ENCODE results near the gene GFOD1.

- no peak for TF ChIP-seq MXI1 (conservative IDR thresholded peaks at IDR 0.05; ENCODE audit: poor library complexity, severe bottlenecking)
- TF ChIP-seq, protein P1, sequence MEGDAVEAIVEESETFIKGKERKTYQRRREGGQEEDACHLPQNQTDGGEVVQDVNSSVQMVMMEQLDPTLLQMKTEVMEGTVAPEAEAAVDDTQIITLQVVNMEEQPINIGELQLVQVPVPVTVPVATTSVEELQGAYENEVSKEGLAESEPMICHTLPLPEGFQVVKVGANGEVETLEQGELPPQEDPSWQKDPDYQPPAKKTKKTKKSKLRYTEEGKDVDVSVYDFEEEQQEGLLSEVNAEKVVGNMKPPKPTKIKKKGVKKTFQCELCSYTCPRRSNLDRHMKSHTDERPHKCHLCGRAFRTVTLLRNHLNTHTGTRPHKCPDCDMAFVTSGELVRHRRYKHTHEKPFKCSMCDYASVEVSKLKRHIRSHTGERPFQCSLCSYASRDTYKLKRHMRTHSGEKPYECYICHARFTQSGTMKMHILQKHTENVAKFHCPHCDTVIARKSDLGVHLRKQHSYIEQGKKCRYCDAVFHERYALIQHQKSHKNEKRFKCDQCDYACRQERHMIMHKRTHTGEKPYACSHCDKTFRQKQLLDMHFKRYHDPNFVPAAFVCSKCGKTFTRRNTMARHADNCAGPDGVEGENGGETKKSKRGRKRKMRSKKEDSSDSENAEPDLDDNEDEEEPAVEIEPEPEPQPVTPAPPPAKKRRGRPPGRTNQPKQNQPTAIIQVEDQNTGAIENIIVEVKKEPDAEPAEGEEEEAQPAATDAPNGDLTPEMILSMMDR (IDR thresholded peaks at IDR 0.05; ENCODE audit: poor library complexity, severe bottlenecking), result no peak
- no peak for TF ChIP-seq EZH2 (IDR thresholded peaks at IDR 0.05; ENCODE audit: borderline replicate concordance, insufficient read depth, low read length, poor library complexity, severe bottlenecking)
- TF ChIP-seq, protein P2, sequence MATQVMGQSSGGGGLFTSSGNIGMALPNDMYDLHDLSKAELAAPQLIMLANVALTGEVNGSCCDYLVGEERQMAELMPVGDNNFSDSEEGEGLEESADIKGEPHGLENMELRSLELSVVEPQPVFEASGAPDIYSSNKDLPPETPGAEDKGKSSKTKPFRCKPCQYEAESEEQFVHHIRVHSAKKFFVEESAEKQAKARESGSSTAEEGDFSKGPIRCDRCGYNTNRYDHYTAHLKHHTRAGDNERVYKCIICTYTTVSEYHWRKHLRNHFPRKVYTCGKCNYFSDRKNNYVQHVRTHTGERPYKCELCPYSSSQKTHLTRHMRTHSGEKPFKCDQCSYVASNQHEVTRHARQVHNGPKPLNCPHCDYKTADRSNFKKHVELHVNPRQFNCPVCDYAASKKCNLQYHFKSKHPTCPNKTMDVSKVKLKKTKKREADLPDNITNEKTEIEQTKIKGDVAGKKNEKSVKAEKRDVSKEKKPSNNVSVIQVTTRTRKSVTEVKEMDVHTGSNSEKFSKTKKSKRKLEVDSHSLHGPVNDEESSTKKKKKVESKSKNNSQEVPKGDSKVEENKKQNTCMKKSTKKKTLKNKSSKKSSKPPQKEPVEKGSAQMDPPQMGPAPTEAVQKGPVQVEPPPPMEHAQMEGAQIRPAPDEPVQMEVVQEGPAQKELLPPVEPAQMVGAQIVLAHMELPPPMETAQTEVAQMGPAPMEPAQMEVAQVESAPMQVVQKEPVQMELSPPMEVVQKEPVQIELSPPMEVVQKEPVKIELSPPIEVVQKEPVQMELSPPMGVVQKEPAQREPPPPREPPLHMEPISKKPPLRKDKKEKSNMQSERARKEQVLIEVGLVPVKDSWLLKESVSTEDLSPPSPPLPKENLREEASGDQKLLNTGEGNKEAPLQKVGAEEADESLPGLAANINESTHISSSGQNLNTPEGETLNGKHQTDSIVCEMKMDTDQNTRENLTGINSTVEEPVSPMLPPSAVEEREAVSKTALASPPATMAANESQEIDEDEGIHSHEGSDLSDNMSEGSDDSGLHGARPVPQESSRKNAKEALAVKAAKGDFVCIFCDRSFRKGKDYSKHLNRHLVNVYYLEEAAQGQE (IDR thresholded peaks at IDR 0.05; ENCODE audit: borderline replicate concordance), result no peak
- no peak for TF ChIP-seq TAF1 (IDR thresholded peaks at IDR 0.05; ENCODE audit: low read depth)
- no peak for TF ChIP-seq POLR2AphosphoS5 (IDR thresholded peaks at IDR 0.05)
- no peak for TF ChIP-seq RAD21 (conservative IDR thresholded peaks at IDR 0.05)
- no peak for TF ChIP-seq EP300 (conservative IDR thresholded peaks at IDR 0.05; ENCODE audit: poor library complexity, severe bottlenecking)
Measured at GRCh38 chr6:13488015-13488895, 855 bp upstream of the GFOD1 start.
